K562 (cell line): ENCODE data around the gene TNFSF11. TPM values are rescaled to one million over a fixed set of nuclear protein-coding genes. Genes with fewer than 3 reads are reported as not detected.

Source experiments
- MGA ChIP-seq: fragments of 450-650 bp; IDR thresholded peaks from 2 replicates; pipeline ENCODE4 v1.6.1; 2016; ENCODE audit warnings: mild to moderate bottlenecking, moderate library complexity
- ZNF174 ChIP-seq: fragments of 250-450 bp; sonication (Bioruptor Pico); IDR thresholded peaks from 2 replicates; pipeline ENCODE4 v1.4.0; 2020; ENCODE audit warnings: mild to moderate bottlenecking
- ZNF407 ChIP-seq: fragments of 450-650 bp; IDR thresholded peaks from 2 replicates; pipeline ENCODE4 v1.6.1; 2016; ENCODE audit warnings: low read depth
- polyA plus RNA-seq, 8 experiments: library from polyadenylated mRNA; depleted of rRNA in 4 of 8; stranded (reverse) in 5 of 8; unstranded in 3 of 8; fragments of >200 nt; fragmentation: Nextera tagmentation in 2 of 8; fragmentation: Illumina TruSeq in 1 of 8; extraction: Ambion mirVana in 2 of 8; extraction: Trizol in 1 of 8; gene quantifications; 2 replicates each; pipeline versions ENCODE4 v1.2.1 to v1.2.3, GENCODE V29; 2011 to 2014; ENCODE audit warnings: inconsistent platforms in 1 of 8, missing spikeins in 1 of 8
- total RNA-seq, 7 experiments: library from RNA; depleted of rRNA in 6 of 7; stranded (reverse); fragments of >200 nt in 6 of 7; fragmentation: Illumina TruSeq in 2 of 7; extraction: Trizol in 2 of 7; gene quantifications; 2 replicates each; pipeline versions ENCODE4 v1.2.1 to v1.2.3, GENCODE V29; 2011 to 2021; ENCODE audit warnings: low replicate concordance in 1 of 7

TNFSF11 gene
- total and polyA plus RNA-seq, 9 of the 15 experiments (the other 6 are each of a cell fraction or from before 2014, with no cell fraction given): not detected

- TF ChIP-seq MGA (no peak), ZNF407 (no peak), ZNF174 (CRISPR knock-in tag) (no peak)
Measured at GRCh38 chr13:42611086-42611779, 37.3 kb downstream of the TNFSF11 start (continued).
